GM20000 (cell line): ENCODE data around the gene CUEDC1.

Experiments
- DNase-seq: peaks from one replicate; pipeline ENCODE4 v3.0.0; 2012; ENCODE audit warnings: low spot score
- TF ChIP-seq, protein P1 (sequence below): IDR thresholded peaks from 2 replicates; pipeline ENCODE4 v1.5.1; 2012; ENCODE audit warnings: mild to moderate bottlenecking, control low read depth; ENCODE audit errors: extremely low read depth, missing control alignments

CUEDC1 gene

DNA sequence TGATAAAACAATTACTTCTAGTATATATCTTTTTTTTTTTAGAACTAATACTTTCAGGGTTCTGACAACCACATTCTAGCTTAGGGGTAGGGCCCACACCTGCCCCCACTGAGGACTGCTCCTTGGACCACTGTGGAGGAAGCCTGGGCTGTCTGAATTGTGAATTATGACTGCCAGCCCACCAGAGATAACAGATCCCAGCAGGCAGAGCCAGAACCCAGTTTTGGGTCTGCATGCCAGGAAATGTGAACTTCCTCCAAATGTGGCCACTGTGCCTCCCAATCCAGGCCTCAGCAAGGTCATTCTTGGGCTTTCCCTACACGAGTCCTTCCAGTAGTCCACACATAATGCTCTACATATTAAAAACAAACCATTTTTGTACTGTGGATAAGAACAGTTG is 16.9 kb upstream of the CUEDC1 start:
- no peak for DNase-seq
- TF ChIP-seq, protein P1, sequence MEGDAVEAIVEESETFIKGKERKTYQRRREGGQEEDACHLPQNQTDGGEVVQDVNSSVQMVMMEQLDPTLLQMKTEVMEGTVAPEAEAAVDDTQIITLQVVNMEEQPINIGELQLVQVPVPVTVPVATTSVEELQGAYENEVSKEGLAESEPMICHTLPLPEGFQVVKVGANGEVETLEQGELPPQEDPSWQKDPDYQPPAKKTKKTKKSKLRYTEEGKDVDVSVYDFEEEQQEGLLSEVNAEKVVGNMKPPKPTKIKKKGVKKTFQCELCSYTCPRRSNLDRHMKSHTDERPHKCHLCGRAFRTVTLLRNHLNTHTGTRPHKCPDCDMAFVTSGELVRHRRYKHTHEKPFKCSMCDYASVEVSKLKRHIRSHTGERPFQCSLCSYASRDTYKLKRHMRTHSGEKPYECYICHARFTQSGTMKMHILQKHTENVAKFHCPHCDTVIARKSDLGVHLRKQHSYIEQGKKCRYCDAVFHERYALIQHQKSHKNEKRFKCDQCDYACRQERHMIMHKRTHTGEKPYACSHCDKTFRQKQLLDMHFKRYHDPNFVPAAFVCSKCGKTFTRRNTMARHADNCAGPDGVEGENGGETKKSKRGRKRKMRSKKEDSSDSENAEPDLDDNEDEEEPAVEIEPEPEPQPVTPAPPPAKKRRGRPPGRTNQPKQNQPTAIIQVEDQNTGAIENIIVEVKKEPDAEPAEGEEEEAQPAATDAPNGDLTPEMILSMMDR = no peak

DNA sequence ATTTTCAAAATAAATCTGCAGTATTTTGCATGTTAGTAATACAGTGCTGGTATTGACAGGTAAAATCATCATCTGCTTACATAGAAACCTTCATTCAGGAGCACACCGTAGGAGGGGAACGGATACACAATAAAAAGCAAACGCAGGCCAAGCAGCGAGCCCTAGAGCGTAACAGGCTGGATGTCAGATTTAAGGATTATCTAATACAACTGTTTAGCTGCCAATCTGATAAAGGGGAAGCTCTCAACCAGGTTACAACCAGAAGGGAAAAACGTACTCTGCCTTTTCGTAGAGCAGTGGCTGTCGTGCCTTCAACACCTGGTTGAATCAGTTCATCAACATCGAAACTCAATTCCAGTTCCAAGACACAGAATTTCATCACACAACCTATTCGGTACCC is 16.4 kb upstream of the CUEDC1 start:
- TF ChIP-seq, protein P1 = no peak
- DNase-seq = no peak

DNA sequence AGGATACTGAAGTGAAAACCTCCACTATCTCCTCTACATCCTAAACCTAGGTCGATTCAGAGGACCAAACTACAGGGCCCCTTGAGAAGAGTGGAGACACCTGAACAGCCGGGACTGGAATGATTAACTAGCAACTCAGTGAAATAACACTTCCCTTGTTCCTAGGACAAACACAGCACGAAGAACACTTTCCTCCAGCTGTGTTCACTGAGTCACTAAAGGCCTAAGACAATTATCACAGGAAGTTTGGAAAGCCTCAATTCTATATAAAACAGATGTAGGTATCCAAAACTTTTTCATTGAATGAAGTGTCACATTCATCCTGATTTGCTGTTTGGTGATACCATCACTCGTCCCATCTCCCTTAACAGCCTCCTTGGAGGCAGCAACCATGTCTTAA is 15.5 kb upstream of the CUEDC1 start:
- no peak for DNase-seq
- TF ChIP-seq, protein P1 = no peak

DNA sequence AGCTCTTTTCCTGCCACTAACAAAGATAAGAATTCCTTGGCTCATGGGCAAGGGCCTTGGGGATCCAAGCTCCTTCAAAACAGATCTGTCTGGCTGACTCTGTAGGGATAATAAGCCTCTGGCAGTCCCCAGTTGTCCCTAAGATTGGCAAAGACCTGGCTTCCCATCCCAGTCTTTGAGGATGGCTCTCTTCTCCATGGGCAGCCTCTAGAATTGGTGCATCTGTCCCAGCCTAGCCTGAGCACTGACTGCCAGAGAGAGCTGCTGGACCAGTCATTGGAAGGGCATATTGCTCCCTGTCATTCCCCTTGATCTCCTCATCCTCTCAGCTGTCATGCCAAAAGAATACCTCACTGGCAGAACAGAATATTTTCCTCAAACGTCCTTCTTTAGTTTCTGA is 13.2 kb upstream of the CUEDC1 start:
- TF ChIP-seq, protein P1 = no peak
- DNase-seq = no peak

DNA sequence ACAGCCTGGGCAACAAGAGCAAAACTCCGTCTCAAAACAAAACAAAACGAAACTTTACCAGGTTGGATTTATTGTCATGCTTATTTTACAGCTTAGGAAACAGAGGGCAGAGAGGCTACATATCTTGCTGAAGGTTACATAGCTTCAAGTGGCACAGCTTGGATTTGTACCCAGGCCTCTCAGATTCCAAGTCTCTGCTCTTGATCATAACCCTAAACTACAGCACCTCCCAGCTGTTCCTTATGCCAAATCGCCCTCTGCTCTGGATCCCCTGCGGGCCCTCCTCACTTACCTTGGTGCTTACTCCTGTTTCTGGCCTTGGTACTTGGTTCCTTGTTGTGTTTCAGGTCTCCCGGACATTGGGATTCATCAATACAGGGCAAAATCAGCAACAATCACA is 11.7 kb upstream of the CUEDC1 start:
- TF ChIP-seq, protein P1 = no peak
- no peak for DNase-seq

DNA sequence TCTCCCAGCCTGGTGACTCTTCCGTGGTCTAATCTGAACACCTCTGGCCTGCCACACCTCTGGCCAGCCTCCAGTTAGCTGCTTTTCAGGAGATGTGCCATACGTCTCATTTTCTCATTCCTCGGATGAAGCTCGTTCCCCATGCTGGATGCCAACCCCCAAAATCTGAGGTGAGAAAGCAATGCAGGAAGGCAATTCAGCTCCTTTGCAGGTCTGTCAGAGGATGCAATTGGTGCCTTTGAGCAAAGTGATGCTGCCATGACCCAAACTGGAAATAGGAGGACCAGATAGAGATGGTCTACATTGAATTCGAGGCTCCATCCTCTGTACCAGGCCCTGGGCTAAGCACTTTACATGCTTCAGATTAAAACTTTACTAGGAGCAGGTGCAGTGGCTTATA is 11.0 kb upstream of the CUEDC1 start:
- TF ChIP-seq, protein P1 = no peak
- no peak for DNase-seq

DNA sequence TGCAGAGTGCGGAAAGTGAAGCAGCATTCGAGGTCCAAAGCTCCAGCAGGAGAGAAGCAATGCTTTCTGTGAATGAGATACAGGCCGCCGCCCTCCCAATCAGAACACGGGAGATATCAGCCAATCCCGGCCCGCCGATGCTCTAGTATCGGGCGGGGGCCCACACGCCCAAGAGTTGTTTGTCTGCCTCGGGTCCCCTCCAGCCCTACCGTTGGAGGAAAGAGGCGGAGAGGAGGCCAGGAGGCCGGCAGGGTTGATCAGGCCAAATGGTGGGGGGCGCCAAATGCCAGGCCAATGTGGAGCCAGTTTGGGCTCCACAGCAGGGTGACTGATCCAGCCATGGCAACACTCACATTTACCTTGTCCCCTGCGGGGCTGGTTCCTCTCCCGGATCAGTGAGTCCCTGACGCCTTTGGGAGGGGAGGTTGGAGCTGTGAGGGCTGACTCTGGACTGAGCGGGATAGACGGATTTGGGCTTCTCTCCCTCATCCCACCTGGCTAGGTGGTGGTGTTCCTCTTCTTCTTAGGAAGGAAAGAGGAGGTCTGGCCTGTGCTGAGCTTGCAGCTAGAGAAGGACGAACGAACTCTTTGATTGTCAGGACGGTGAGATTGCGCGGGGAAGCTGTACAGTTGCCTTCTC is 10.4 kb upstream of the CUEDC1 start:
- DNase-seq = no peak
- TF ChIP-seq, protein P1 = no peak
